H1 (cell line): ENCODE results near the gene RNF183.
"Not testable (repeated sequence)": the region's sequence is repeated elsewhere in the genome, so short reads cannot be mapped to it uniquely, and the experiment has no call there.

Source experiments
- EGR1 ChIP-seq: IDR thresholded peaks from 2 replicates; pipeline ENCODE4 v1.6.1; 2011; ENCODE audit warnings: low read depth, low read length, borderline replicate concordance
- EZH2 ChIP-seq: fragments of 200-600 bp; sonication (generic); IDR thresholded peaks from 2 replicates; pipeline ENCODE4 v1.7.1; 2012; ENCODE audit warnings: low read depth, mild to moderate bottlenecking, moderate library complexity, low read length, inconsistent platforms; ENCODE audit not compliant: severe bottlenecking
- TF ChIP-seq, protein P1 (sequence below), 3 experiments: IDR thresholded peaks; 1 replicate in 2 of 3; 2 replicates in 1 of 3; pipeline versions ENCODE4 v1.5.1 to v1.6.1; 2011; ENCODE audit warnings: low read length in 3 of 3, mild to moderate bottlenecking in 3 of 3, inconsistent platforms in 2 of 3, low read depth in 1 of 3, moderate library complexity in 1 of 3; ENCODE audit not compliant: insufficient read depth in 1 of 3; ENCODE audit errors: control extremely low read depth in 1 of 3

- TF ChIP-seq, protein P1, sequence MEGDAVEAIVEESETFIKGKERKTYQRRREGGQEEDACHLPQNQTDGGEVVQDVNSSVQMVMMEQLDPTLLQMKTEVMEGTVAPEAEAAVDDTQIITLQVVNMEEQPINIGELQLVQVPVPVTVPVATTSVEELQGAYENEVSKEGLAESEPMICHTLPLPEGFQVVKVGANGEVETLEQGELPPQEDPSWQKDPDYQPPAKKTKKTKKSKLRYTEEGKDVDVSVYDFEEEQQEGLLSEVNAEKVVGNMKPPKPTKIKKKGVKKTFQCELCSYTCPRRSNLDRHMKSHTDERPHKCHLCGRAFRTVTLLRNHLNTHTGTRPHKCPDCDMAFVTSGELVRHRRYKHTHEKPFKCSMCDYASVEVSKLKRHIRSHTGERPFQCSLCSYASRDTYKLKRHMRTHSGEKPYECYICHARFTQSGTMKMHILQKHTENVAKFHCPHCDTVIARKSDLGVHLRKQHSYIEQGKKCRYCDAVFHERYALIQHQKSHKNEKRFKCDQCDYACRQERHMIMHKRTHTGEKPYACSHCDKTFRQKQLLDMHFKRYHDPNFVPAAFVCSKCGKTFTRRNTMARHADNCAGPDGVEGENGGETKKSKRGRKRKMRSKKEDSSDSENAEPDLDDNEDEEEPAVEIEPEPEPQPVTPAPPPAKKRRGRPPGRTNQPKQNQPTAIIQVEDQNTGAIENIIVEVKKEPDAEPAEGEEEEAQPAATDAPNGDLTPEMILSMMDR (IDR thresholded peaks at IDR 0.05; ENCODE audit: control extremely low read depth in 1 of 3, insufficient read depth in 1 of 3, low read depth in 1 of 3, low read length in 3 of 3), result not testable (repeated sequence)
- TF ChIP-seq EZH2, EGR1: not testable (repeated sequence)
These were observed 53.5 kb downstream of the RNF183 start for GRCh38 chr9:113249661-113250060.
